Measurements from ENCODE around the gene IGLL1.
"Not testable (repeated sequence)": the region's sequence is repeated elsewhere in the genome, so short reads cannot be mapped to it uniquely, and the experiment has no call there.

The IGLL1 gene

GRCh38 chr22:23591201-23591791 lies 11.2 kb upstream of the IGLL1 start:
- DNase-seq: peak; percentile 15

- DNase-seq: no peak
Measured at GRCh38 chr22:23583836-23584235, 3.7 kb upstream of the IGLL1 start.

- DNase-seq: no peak
Measured at GRCh38 chr22:23583153-23583552, 3.1 kb upstream of the IGLL1 start.

GRCh38 chr22:23581260-23581650 lies 1.2 kb upstream of the IGLL1 start:
- no peak for DNase-seq

GRCh38 chr22:23580576-23581259 lies 628 bp upstream of the IGLL1 start:
- DNase-seq: no peak

- DNase-seq: no peak
Measured at GRCh38 chr22:23579280-23579679, 810 bp downstream of the IGLL1 start.

GRCh38 chr22:23578306-23578705 lies 1.8 kb downstream of the IGLL1 start:
- DNase-seq: no peak

GRCh38 chr22:23576681-23577080 lies 3.4 kb downstream of the IGLL1 start:
- no peak for DNase-seq

- DNase-seq: no peak
Measured at GRCh38 chr22:23575601-23576000, 4.5 kb downstream of the IGLL1 start.

- DNase-seq: no peak
Measured at GRCh38 chr22:23574877-23575276, 5.2 kb downstream of the IGLL1 start.

- no peak for DNase-seq
Measured at GRCh38 chr22:23574371-23574811, 5.7 kb downstream of the IGLL1 start.

GRCh38 chr22:23573701-23574235 lies 6.3 kb downstream of the IGLL1 start:
- not testable (repeated sequence) for DNase-seq

GRCh38 chr22:23573106-23573505 lies 7.0 kb downstream of the IGLL1 start:
- not testable (repeated sequence) for DNase-seq

GRCh38 chr22:23571486-23571885 lies 8.6 kb downstream of the IGLL1 start:
- no peak for DNase-seq

- no peak for DNase-seq
Measured at GRCh38 chr22:23570681-23571080, 9.4 kb downstream of the IGLL1 start.

GRCh38 chr22:23569716-23570115 lies 10.4 kb downstream of the IGLL1 start:
- no peak for DNase-seq

GRCh38 chr22:23569291-23569690 lies 10.8 kb downstream of the IGLL1 start:
- DNase-seq: no peak

- DNase-seq: no peak
Measured at GRCh38 chr22:23566705-23567475, 13.2 kb downstream of the IGLL1 start.

- no peak for DNase-seq
Measured at GRCh38 chr22:23565915-23566704, 14.0 kb downstream of the IGLL1 start.

- DNase-seq: no peak
Measured at GRCh38 chr22:23565305-23565914, 14.7 kb downstream of the IGLL1 start.

- DNase-seq: no peak
Measured at GRCh38 chr22:23564276-23564675, 15.8 kb downstream of the IGLL1 start.

- DNase-seq: no peak
Measured at GRCh38 chr22:23563111-23563510, 17.0 kb downstream of the IGLL1 start.
